ENCODE results near the gene MEPE.

- TF ChIP-seq, protein P1, sequence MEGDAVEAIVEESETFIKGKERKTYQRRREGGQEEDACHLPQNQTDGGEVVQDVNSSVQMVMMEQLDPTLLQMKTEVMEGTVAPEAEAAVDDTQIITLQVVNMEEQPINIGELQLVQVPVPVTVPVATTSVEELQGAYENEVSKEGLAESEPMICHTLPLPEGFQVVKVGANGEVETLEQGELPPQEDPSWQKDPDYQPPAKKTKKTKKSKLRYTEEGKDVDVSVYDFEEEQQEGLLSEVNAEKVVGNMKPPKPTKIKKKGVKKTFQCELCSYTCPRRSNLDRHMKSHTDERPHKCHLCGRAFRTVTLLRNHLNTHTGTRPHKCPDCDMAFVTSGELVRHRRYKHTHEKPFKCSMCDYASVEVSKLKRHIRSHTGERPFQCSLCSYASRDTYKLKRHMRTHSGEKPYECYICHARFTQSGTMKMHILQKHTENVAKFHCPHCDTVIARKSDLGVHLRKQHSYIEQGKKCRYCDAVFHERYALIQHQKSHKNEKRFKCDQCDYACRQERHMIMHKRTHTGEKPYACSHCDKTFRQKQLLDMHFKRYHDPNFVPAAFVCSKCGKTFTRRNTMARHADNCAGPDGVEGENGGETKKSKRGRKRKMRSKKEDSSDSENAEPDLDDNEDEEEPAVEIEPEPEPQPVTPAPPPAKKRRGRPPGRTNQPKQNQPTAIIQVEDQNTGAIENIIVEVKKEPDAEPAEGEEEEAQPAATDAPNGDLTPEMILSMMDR (IDR thresholded peaks at IDR 0.05; ENCODE audit: low read depth, low read length) = no peak
- no peak for TF ChIP-seq POLR2A (IDR thresholded peaks at IDR 0.05; ENCODE audit: extremely low read depth, insufficient read length)
Measured at GRCh38 chr4:87823200-87823599, 9.6 kb upstream of the MEPE start.

All from NB4 (cell line).